Activated CD8-positive, alpha-beta T cell treated with anti-CD3 and anti-CD28 coated beads for 36 hours (primary cell): ENCODE data around the gene NFE2. TPM values are rescaled to one million over a fixed set of nuclear protein-coding genes. Genes with fewer than 3 reads are reported as not detected.
A peak's percentile ranks its signal among the peaks of the same experiment; 100 is the strongest.

ENCODE experiments used
- ATAC-seq: fragments of 200-7000 bp; cut with Tn5 transposase; one replicate; pipeline ENCODE4 v1.10.0; 2021; ENCODE audit warnings: mild to moderate bottlenecking, moderate library complexity
- CTCF ChIA-PET: fragments of 350-600 bp; sonication (Branson Sonifier 250); formaldehyde crosslinking; loops from one replicate; lab custom pipeline; 2021; ENCODE audit warnings: antibody characterized with exemption; lab: Charles Lee
- POLR2A ChIA-PET: fragments of 350-600 bp; sonication (Branson Sonifier 250); formaldehyde crosslinking; loops from one replicate; lab custom pipeline; 2021; ENCODE audit warnings: antibody characterized with exemption; lab: Charles Lee
- DNase-seq: peaks from one replicate; pipeline ENCODE4 v3.0.0-alpha.2; 2020
- H3K27ac Mint-ChIP-seq: one replicate; pipeline ENCODE4 v1.8.0; 2021; ENCODE audit warnings: mild to moderate bottlenecking, mixed read lengths
- H3K27me3 Mint-ChIP-seq: one replicate; pipeline ENCODE4 v1.8.0; 2021; ENCODE audit warnings: mixed read lengths
- H3K36me3 Mint-ChIP-seq: one replicate; pipeline ENCODE4 v1.8.0; 2021; ENCODE audit warnings: low read depth, mixed read lengths
- H3K4me1 Mint-ChIP-seq: one replicate; pipeline ENCODE4 v1.8.0; 2021; ENCODE audit warnings: low read depth, mixed read lengths
- H3K4me3 Mint-ChIP-seq: one replicate; pipeline ENCODE4 v1.8.0; 2021; ENCODE audit warnings: mild to moderate bottlenecking, moderate library complexity, mixed read lengths
- H3K9me3 Mint-ChIP-seq: one replicate; pipeline ENCODE4 v1.8.0; 2021; ENCODE audit warnings: mixed read lengths
- CTCF ChIP-seq: fragments of 200-600 bp; IDR thresholded peaks from one replicate; pipeline ENCODE4 v1.8.0; 2022; ENCODE audit warnings: antibody characterized with exemption, mild to moderate bottlenecking
- intact Hi-C: fragments of 100-400 bp; cut with micrococcal nuclease; formaldehyde crosslinking; loops from one replicate; pipeline ENCODE4 v1.10.0; 2022
- total RNA-seq, 2 experiments: library from RNA; stranded (reverse); gene quantifications; one replicate each; pipeline ENCODE4 v1.2.3, GENCODE V29; 2021

Gene NFE2
- total RNA-seq, 2 experiments from 2014 or later = not detected

GRCh38 chr12:54265364-54265812 lies 35.4 kb downstream of the NFE2 start:
- Mint-ChIP-seq H3K4me3 (no peak overlapping the region), H3K27me3 (no peaks in the 10 kb centered on the region), H3K36me3 (peaks cover 6% of the 10 kb centered on the region), H3K9me3 (no peaks in the 10 kb centered on the region), H3K27ac (no peak overlapping the region), H3K4me1 (peaks cover 19% of the 10 kb centered on the region)
- intact Hi-C loops = no loop called here
- ChIA-PET CTCF (interaction anchor here (0.9 to 7.3 kb wide), 9 partner anchors 12 to 174 kb away, joined by 3 to 53 read pairs (median 3); no protein-coding TSS in a partner anchor), POLR2A (interaction anchor here (0.6 to 2.0 kb wide), 5 partner anchors 10 to 130 kb away, joined by 3 to 8 read pairs (median 3); partner anchors contain the start of genes CBX5 and HNRNPA1)
- no peak for TF ChIP-seq CTCF
- DNase-seq (no peak), ATAC-seq (no peak)

DNA sequence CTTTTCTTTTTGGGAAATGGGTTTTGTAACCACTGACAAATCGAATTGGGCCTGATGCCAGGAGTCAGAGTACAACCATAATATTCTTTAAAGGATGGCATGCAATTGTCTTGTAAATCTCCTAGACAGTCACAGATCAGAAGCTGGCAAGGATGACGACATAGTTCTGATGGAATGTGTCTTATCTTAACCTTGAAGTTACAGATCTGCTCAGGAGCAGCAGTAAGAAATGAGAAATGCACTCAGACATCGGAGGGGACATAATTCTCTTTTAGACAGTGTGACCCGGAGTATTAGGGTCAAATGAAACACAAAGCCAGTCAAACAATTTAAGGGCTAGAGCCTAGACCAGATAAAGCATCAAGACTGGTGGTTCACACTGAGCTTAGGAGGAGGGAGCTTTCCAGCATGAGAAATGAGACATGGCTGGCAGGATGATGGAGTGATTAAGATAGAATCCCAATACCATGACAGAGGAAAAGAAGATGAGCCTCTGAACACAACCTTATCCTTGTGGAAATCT lies 38.4 kb downstream of the NFE2 start:
- ChIA-PET CTCF (interaction anchor here (0.9 to 7.3 kb wide), 4 partner anchors 9 to 46 kb away, joined by 3 to 53 read pairs (median 6); no protein-coding TSS in a partner anchor), POLR2A (interaction anchor here (1.0 to 2.5 kb wide), 4 partner anchors 14 to 44 kb away, joined by 3 to 7 read pairs (median 4); no protein-coding TSS in a partner anchor)
- ATAC-seq = no peak
- Mint-ChIP-seq H3K4me1 (peaks cover 25% of the 10 kb centered on the region), H3K4me3 (no peak overlapping the region), H3K9me3 (no peaks in the 10 kb centered on the region), H3K27me3 (no peaks in the 10 kb centered on the region), H3K36me3 (peaks cover 1% of the 10 kb centered on the region), H3K27ac (no peak overlapping the region)
- intact Hi-C loops = no loop called here
- TF ChIP-seq CTCF = no peak
- no peak for DNase-seq

- no peak for TF ChIP-seq CTCF
- intact Hi-C loops = no loop called here
- H3K4me1 Mint-ChIP-seq = peaks cover 25% of the 10 kb centered on the region
- no peaks in the 10 kb centered on the region for H3K27me3 Mint-ChIP-seq
- no peak overlapping the region for H3K27ac Mint-ChIP-seq
- no peaks in the 10 kb centered on the region for H3K9me3 Mint-ChIP-seq
- H3K4me3 Mint-ChIP-seq = no peak overlapping the region
- DNase-seq (no peak), ATAC-seq (no peak)
- CTCF ChIA-PET = interaction anchor here (1.2 to 7.3 kb wide), 2 partner anchors 9 to 32 kb away, joined by 7 to 53 read pairs; no protein-coding TSS in a partner anchor
- H3K36me3 Mint-ChIP-seq = peaks cover 5% of the 10 kb centered on the region
- POLR2A ChIA-PET = no interaction called here
Measured at GRCh38 chr12:54261815-54262402, 38.9 kb downstream of the NFE2 start.

DNA sequence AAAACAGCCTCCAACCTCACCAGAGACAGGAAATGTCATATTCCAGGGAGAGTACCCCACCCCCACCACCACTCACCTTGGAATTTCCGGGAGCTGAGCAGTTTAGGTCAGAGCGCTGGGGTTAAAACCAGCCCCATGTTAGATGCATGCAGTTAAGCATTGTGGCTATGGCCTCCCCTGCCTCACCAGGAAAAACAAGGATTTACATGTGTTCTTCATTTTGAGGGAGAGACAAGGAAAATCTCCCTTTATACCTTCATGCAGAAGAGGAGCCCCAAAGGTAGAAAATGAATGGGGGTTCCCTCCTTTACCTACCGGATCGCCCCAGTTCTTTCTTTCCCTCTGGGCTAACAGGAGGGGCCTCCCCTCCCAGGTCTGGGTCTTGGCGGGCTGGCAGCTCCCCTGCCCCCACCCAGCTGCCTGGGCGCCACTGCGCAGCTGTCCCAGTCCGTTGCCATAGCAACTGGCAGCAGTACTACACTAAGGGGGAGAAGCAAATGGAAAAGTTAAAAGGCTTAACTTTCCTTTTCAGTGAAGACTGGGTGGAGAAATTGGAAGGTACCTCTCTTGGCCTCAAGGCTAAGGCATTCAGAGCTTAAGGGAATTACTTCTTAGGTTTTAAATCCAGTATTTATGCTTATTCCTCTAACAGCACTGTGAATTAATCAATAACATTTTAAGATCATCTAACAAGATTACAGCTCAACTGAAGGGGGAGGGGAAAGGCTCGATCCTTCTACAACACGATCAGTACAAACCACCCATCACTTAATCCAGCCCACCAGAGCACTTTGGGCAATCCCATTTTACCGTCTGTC lies 41.4 kb downstream of the NFE2 start:
- peaks cover 23% of the 10 kb centered on the region for H3K4me1 Mint-ChIP-seq
- peak overlapping the region; percentile 53 for H3K27ac Mint-ChIP-seq
- peak overlapping the region; percentile 56 for H3K4me3 Mint-ChIP-seq
- CTCF ChIA-PET = interaction anchor here (0.8 to 3.1 kb wide), 12 partner anchors 8 to 140 kb away, joined by 3 to 11 read pairs (median 6); no protein-coding TSS in a partner anchor
- DNase-seq = peak; percentile 63
- peak; percentile 97 for ATAC-seq
- POLR2A ChIA-PET = interaction anchor here (1.0 to 3.0 kb wide), 6 partner anchors 11 to 29 kb away, joined by 3 to 17 read pairs (median 7); partner anchors contain the start of genes CBX5 and HNRNPA1
- H3K36me3 Mint-ChIP-seq = peaks cover 18% of the 10 kb centered on the region
- no peaks in the 10 kb centered on the region for H3K27me3 Mint-ChIP-seq
- no peaks in the 10 kb centered on the region for H3K9me3 Mint-ChIP-seq
- no peak for TF ChIP-seq CTCF
- intact Hi-C loops = no loop called here
